Embryonic facial prominence (tissue), 1 donor: ENCODE measurements around the gene CCDC13.

Experiments
- DNase-seq: peaks from one replicate; pipeline ENCODE4 v3.0.0-alpha.2; 2016; ENCODE audit errors: extremely low spot score

The CCDC13 gene

GRCh38 chr3:42796332-42796885 is 23.4 kb upstream of the CCDC13 start:
- DNase-seq = no peak

GRCh38 chr3:42795621-42796181 is 22.6 kb upstream of the CCDC13 start:
- DNase-seq = no peak

GRCh38 chr3:42790714-42791229 is 17.7 kb upstream of the CCDC13 start:
- DNase-seq = no peak

GRCh38 chr3:42786631-42787030 is 13.6 kb upstream of the CCDC13 start:
- no peak for DNase-seq

GRCh38 chr3:42786212-42786611 is 13.2 kb upstream of the CCDC13 start:
- no peak for DNase-seq

GRCh38 chr3:42780892-42781700 is 8.0 kb upstream of the CCDC13 start:
- DNase-seq = no peak

- DNase-seq = no peak
Measured at GRCh38 chr3:42780398-42780797, 7.3 kb upstream of the CCDC13 start.

GRCh38 chr3:42778644-42779043 is 5.6 kb upstream of the CCDC13 start:
- DNase-seq = no peak

- DNase-seq = no peak
Measured at GRCh38 chr3:42773409-42773751, 327 bp upstream of the CCDC13 start.

- DNase-seq = no peak
Measured at GRCh38 chr3:42771271-42771670, 1.8 kb downstream of the CCDC13 start.

GRCh38 chr3:42769477-42770131 is 3.4 kb downstream of the CCDC13 start:
- DNase-seq = no peak

GRCh38 chr3:42764561-42765295 is 8.3 kb downstream of the CCDC13 start:
- no peak for DNase-seq

- no peak for DNase-seq
Measured at GRCh38 chr3:42764115-42764514, 8.9 kb downstream of the CCDC13 start.

GRCh38 chr3:42763021-42763420 is 10.0 kb downstream of the CCDC13 start:
- DNase-seq = no peak

GRCh38 chr3:42762046-42762724 is 10.9 kb downstream of the CCDC13 start:
- DNase-seq = no peak

GRCh38 chr3:42758126-42758525 is 14.9 kb downstream of the CCDC13 start:
- DNase-seq = no peak

- no peak for DNase-seq
Measured at GRCh38 chr3:42756681-42757213, 16.3 kb downstream of the CCDC13 start.

- DNase-seq = no peak
Measured at GRCh38 chr3:42755681-42756578, 17.1 kb downstream of the CCDC13 start.

GRCh38 chr3:42753757-42754156 is 19.3 kb downstream of the CCDC13 start:
- no peak for DNase-seq

GRCh38 chr3:42752961-42753360 is 20.1 kb downstream of the CCDC13 start:
- DNase-seq = no peak
